ENCODE measurements around the gene AKAP1.

AKAP1 gene

DNA sequence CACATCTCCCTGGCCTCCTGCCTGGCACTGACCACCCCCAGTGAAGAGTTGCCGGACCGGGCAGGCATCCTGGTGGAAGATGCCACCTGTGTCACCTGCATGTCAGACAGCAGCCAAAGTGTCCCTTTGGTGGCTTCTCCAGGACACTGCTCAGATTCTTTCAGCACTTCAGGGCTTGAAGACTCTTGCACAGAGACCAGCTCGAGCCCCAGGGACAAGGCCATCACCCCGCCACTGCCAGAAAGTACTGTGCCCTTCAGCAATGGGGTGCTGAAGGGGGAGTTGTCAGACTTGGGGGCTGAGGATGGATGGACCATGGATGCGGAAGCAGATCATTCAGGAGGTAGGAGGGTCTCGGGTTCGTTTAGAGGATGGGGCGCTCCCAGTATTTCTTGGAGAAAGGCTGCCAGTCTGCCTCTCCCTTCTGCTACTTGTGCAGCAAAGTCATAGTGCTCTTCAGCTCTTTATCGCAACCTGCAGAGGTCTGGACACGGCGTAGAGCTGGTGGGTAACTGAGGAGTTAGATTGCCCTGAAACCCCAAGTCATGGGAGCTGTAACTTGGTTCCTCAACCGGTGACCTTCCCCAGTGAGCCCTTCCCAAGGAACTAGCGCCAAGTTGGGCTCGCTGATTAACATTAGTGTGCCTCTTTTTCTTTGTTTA is 21.9 kb downstream of the AKAP1 start:
- no peak for DNase-seq

DNA sequence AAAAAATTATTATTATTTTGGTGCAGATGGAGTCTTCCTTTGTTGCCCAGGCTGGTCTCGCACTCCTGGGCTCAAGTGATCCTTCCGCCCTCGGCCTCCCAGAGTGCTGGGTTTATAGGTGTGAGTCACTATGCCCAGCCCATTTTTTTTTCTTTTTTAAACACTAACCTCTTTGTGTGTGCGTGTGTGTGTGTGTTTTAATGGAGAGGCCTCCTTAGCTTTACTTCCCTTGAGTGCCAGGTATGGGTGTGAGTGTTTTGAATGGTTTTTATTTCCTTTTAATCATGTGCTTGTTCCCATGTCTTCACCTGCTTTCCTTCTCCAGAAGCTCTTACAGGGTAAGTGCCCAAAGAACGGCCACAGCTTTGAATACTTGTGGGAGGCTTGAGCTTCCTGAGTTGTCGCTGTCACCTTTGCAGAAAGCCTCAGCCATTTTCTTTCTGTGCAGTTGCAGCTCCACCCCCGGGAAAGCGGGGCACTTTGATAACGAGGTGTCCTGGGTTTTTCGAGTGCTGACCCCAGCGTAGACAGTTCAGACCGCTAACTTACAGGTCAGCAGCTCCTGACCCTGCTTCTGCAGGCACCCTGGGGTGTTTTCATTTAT is 22.6 kb downstream of the AKAP1 start:
- no peak for DNase-seq

DNA sequence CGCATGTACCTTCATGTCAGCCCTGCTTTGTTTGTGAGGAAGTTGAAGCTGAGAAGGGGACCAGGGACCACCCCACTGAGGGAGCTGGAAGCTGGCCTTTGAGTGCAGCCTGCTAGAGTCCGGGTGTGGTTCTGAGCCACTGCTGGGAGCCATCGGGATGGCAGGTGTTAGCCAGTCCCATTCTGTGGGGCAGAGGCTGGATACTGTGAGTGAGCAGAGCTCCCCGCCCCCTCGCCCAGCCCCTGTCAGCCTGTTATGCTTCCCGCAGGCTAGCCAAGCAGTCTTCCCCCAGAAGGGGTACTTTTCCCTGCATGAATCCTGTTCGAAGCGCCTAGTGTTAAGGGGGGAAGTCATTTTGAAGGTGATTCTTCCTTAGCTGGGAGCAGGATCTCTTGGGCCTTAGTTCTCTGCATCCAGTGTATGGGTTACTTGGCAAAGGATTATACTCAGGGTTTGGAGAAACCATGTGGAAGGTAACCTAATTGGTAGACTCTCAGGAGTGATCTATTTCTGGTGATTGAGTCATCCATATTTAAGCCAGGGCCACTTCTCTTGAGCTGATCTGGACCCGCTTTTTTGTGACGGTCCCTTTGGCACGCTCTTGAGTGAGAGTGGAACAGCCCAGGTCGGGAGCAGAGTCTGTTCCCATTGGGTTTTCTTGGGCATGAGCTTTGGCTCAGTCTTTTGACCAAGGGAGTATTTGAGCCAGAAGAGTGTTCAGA is 23.8 kb downstream of the AKAP1 start:
- DNase-seq: no peak

DNA sequence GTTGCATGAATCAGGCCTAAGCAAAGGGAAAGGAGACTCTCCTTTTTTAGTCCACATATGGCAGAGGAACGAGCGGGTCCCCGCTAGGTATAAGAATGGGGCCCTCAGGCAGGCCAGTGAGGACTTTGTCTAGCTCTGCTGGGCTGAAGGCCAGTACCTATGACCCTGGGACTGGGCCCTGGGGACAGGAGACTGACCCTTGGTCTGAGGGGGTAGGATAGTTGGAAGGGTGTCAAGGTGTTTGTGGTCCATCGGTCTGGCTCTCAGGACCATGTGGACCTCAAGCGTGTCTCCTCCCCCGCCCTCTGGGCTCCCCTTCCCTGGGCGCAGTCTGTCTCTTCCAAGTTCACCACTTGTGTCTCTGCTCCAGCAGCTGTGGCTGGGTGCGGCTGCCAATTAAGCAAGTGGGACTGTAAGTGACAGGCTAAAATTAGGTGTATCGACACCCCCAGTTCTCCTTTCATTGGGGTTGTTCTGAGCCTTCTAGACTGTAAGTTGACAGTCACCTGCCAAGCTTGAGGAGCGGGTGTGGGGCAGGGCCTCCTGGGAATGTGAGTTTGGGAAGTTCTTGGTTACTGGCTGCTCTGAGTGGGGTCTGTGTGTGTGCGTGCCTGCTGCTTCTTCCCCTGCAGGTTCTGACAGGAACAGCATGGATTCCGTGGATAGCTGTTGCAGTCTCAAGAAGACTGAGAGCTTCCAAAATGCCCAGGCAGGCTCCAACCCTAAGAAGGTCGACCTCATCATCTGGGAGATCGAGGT is 24.5 kb downstream of the AKAP1 start:
- no peak for DNase-seq

DNA sequence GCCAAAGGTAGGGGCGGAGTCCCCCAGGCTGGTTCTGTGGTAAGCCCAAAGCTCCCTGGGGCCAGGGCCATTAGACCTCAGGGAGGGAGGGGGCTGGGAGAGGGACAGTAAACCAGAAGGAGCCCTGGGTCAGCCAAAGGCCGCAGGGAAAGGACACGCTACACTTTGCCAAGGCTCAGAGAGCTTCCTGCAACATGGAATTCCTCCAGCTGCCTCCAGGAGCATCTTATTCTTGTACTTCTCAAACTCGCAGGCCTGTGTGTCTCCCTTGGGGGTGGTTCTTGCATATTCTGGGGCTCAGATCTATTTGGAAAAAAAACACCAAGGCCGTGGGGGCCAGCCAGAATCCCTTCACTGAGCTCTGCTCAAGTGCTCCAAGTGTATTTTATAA is 25.1 kb downstream of the AKAP1 start:
- DNase-seq: no peak

DNA sequence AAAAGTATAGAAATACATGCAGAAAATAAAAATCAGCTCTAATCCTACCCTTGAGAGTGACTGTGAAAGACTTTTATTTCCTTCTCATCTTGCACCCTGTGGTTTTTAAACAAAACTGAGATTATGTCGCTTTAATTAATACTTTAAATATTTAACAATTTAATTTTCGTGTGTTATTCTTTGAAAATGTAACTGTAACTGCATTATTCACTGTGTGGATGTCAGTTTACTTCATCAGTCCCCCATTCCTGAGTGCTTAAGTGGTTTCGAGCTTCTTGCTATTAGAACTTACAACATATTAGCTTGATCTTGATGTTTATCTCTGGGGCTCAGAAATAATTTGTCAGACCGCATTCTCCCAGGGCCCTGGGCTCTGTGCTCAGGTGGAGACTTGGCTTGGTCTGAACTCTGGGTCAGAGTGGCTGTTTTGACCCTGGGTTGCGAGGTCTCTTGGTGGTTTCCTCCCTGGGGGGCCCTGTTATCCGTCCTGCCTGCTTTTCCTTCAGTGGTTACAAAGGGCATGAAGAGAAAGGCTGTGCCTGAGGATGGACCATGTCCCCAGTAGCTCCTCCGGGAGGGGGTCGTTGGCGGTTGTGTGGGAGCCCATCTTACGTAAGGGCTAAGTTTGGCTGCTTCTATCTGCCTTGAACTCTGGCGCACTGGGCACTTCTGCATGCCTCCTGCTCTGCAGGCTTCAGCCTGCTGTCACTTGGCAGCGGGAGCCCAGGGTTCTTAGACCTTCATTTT is 25.7 kb downstream of the AKAP1 start:
- no peak for DNase-seq

DNA sequence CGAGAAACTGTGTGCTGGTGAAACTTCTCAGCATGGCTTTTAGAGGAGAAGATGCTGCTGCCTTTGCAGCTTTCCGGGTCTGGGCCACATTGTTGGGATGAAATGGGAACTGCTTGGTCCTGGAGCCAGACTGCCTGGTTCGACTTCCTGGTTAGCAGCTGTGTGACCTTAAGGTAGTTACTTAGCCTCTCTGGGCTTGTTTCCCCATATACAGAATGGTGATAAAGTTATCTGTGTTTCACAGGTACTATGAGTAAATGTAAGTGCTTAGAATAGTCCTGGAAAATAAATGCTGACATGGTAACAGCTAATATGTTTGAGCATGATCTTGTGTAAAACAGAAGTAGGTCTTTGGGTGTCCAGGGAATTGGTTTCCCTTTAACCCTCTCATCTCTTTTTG is 26.3 kb downstream of the AKAP1 start:
- no peak for DNase-seq

DNA sequence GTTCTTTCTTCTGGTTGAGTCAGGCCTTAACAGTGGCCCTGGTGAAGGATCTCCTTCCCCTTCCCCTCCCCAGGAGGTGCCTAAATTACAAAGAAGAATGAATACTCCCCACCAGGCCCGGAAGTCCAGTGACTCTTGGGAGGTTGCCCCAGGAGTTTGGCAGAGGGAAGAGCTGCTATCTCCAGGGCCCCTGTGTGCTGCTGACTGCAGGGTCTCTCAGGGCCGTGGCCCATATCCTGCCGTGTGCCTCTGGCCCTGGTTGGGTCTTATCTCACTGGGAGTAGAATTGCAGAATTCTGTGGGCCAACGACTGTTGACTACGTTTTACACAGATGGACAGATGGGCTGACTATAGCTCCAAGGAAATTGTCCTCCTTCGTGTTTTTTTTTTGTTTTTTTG is 28.0 kb downstream of the AKAP1 start:
- no peak for DNase-seq

DNA sequence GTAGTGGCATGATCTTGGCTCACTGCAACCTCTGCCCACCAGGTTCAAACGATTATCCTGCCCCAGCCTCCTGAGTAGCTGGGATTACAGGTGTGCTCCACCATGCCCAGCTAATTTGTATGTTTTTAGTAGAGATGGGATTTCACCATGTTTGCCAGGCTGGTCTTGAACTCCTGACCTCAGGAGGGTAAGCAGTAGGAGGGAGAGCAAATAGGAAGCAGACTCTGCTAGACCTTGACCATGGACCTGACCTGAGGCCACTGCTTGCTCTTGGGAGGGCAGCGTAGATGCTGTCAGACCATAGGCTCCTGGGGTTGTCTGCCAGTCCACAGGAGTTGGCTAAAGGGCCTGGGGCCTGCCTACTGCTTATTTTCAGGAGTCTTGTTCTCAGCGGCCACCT is 28.6 kb downstream of the AKAP1 start:
- DNase-seq: no peak

DNA sequence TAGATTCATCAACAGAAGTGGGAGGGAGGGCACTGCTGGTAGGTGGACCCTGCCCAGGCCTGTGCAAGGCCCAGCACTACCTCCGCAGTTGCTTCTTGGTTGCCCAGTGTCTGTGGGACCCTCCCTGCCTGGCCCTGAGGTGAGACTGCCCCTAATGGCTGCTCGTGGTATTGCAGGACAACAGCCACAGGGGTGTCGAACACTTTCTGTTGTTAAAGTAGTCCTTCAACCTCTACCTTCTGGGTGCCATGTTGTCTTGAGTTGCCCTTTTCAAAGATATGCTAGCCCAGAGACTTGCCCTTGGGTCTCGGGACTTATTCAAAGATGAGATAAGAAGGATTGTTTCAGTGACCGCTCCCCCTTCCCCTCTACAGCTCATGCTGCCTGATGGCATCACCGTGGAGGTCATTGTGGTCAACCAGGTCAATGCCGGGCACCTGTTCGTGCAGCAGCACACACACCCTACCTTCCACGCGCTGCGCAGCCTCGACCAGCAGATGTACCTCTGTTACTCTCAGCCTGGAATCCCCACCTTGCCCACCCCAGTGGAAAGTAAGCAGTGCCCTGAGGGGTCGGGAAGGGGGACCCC is 29.1 kb downstream of the AKAP1 start:
- DNase-seq: no peak

DNA sequence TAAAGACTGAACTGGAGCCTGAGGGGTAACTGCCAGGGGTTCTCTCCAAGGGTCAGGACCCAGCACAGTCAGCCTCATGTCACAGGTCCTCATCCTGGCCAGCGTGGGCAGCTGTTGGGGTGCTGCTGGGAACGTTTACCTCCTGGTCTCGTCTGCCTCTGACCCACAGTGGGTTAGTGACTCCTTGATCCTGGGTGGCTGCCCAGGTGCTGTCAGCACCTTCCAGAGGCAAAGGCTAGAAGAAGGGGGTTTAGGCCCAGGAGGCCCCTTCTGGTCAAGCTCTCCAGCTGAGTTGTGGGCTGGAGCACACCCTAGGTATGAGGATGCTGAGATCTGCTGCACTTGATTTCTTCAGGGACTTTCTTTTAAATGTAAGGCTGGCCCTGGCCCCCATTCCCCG is 30.3 kb downstream of the AKAP1 start:
- DNase-seq: no peak

DNA sequence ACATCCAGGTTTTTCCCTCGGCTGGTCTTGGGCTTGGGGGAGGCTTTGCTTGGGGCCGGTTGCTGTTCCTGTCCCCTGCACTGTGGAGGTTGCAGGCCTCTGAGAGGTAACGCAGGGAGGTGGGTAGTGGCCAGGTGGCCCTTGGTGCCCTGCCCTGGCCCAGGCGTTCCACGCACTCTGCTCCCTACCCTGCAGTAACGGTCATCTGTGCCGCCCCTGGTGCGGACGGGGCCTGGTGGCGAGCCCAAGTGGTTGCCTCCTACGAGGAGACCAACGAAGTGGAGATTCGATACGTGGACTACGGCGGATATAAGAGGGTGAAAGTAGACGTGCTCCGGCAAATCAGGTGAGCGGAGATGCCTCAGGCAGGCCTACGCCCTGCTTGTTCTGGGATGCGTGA is 30.9 kb downstream of the AKAP1 start:
- no peak for DNase-seq

DNA sequence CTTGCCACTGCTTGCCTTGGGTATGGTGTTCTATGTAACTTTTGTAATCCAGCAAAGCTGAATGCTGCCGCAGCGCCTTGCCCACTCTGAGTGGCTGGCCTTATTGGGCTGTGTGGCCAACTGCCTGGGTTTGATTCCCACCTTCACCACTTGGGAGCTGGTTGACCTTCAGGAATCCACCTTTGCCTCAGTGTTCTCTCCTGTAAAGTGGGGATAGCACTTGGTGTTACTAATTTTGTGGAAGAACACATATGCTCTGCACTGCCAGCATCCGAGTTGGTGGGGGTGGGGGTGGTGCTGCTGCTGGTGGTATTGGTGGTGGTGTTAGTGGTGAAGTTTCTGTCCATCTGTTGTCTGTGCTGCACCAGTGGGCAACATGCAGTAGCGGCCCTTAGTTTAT is 32.8 kb downstream of the AKAP1 start:
- no peak for DNase-seq

DNA sequence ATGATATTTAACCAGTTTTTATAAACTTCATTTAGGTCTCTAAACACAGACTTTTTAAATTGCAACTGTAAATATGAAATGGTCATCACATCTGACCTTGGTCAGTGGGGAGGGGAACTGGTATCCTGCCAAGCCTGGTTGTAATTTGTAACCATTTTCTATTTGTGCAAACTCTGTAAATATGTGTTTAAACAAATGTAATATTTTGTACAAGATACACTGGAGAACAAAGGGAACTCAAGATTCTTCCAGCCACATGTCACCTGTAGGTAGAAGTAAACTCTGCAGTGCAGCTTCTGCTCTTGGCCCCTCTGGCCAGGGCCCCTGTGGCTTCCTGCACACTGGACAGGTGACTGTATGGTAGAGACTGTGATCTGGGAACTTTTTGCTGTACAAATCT is 35.8 kb downstream of the AKAP1 start:
- no peak for DNase-seq

DNA sequence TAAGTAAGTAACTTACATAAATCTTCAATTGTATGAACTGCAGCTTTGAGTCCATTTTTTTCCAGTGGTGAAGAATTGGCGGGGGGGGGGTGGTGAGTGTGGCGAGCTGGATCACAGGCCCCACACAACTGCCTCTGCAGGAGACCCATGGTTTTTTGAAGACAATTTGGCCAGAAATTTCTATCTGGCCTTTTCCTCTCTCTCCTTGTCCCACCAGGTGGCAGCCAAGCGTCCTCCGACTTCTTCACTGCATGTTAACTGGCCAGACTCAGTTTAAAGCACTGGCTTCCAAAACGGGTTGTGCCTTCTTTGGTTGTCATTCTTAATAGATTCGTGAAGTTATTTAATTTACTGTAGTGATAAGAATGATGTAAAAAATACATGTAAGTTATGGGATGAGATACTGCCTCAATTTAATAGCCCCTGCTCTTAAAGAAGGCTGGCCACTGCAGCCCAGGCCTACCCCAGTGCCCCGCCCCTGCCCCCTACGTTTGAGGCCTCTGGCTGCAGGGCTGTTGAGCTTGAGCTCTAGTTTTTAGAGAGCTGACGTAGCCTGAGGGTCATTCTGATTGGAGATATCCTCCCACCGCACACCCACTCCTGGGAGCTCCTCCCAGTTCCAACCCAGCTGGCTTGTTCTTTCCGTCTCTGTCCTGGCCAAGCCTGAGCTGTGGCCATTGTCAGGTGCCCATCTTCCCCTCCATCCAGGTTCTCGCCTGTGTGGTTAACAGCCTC is 36.4 kb downstream of the AKAP1 start:
- DNase-seq: no peak

DNA sequence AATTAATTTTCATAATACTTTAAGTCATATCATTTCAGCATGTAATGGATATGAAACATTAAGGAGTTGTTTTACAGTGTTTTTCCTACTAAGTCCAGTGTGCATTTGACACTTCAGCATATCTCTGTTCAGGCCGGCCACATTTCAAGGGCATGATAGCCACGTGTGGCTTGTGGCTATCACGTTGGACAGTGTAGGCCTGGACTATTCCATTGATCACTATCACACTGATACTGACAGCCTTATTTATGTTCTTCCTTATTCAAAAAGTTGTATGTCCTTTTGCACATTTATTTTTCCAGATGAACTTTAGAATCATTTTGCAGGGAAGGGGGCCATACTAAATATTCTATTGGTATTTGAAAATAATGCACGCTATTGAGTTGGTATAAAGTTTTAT is 39.0 kb downstream of the AKAP1 start:
- no peak for DNase-seq

DNA sequence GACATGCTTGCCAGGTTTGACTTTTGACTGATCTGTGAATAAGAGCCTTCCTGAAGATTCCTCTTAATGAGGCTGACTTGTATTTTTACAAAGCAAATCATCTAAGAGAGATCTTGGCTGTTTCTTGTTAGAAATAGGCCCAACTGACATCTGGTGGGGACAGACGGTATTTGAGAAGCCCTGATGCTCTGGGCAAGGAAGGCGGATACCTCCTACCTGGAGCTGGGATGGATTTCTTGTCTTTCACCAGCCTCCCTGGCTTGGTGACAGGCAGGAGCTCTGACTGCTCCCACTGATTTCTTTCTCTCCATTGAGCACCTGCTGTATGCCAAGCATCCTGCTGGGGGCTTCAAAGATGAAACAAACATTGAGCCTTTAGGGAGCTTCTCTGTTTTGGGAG is 40.4 kb downstream of the AKAP1 start:
- no peak for DNase-seq

DNA sequence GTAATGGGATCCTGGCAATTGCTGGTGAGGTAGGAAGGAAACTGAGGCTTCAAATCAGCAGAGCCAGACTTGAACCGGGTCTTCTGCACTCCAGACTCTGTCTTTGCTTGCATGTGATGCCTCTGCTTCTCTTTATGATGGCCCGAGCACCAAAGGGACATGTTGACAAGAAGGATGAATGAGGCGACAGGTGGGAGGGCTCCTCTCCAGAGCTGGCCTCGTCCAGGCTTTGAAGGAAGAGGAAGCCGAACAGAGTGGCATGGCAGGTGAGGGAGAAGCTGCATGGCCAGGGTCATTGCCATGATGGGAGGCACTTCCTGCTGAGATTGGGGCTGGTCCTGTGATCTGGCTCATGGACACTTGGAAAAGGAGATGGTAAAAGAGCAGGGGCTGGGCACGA is 40.8 kb downstream of the AKAP1 start:
- no peak for DNase-seq

DNA sequence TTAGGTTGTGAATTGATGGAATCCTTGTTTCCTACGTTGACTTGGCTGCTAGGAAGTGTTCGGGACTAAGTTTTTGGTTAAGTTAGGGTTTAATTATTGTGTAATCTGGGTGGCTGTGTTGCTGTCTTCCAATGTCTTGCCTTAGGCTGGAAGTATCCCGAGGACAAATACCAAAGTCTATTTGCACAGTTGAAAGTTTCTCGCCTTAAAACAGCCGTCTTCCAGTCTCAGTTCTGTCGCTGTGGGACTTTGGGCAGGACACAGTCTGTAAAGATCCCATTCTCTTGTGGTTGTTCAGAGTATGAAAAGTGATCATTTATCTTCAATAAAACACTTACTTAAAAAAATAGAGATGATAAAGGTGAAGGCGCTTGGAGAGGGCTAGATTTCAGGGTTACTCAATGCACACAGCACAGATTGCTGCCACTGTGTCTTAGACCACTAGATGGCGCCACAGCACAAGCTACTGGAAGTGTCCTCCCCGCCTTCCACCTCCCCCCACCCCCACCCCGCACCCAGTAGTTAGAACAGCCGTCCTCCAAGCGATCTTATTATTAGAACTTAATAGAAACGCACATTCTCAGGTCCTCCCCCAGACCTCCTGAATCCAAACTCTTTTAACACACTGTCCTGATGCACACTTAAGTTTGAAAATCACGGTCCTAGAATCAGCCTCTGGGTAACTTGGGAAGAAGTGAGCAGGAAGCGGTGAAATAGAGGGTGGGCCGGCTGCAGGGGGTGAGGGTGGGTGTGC is 45.8 kb downstream of the AKAP1 start:
- DNase-seq: peak; percentile 36

DNA sequence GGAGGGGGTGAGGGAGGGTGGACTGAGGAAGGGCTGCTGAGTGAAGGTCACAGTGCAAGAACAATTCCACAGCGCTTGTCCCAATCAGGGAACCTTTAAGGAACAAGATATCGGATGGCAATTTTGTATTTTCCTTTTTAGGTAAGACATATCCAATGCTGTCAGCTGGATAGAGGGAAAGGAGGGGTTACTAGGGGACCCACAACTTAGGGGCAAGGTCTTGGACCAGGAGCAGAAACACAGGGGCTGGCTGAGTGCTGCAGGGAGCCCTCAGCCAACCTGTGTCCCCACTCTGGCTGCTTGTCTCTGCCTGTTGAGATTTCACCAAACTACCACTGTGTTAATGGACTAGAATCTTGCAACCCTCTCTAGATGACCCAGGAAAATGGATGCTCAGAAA is 47.6 kb downstream of the AKAP1 start:
- no peak for DNase-seq

DNA sequence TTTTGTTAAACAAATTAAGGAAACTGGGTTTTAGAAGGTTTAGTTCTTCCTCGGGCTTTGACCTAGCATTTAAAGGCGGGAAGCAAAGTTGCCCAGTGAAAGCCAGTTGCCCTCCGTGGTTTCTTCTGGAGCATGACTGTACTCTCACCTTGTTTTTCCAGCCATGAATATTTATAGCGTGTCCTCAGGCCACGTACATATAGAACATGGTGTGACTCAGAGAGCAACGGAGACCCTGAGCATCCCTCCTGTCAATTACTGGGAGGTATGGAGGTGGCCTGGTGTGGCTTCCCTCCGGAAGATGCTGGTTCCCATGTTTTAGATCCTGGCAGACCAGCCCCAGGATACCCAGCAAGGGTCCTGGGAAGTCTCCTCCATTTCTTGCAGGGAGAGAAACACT is 48.4 kb downstream of the AKAP1 start:
- DNase-seq: no peak
